ENCODE results near the gene ABO. TPM values are rescaled to one million over a fixed set of nuclear protein-coding genes. Genes with fewer than 3 reads are reported as not detected.
A peak's percentile ranks its signal among the peaks of the same experiment; 100 is the strongest.

Gene ABO
- total and polyA plus RNA-seq, 9 of the 15 experiments (the other 6 are each of a cell fraction or from before 2014, with no cell fraction given), result 5.0 to 21.9 (median 11.9) TPM

DNA sequence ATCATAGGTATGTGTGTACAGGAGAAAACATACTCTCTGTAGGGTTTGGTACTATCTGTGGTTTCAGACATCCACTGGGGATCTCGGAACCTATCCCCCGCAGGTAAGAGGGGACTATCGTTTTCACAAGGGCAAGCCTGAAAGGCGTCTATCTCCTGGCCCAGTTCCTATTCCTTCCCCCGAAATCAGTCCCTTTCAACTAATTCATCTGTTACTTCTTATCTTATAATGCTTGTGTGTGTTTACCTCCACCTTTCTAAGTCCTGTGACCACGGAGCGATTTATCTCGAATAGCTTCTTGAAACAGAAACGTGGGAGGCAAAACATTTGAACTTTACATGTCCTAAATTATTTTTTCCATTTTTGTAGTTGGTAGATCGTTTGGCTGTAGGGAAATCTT lies 11.4 kb downstream of the ABO start (continued):
- TF ChIP-seq, protein P1, sequence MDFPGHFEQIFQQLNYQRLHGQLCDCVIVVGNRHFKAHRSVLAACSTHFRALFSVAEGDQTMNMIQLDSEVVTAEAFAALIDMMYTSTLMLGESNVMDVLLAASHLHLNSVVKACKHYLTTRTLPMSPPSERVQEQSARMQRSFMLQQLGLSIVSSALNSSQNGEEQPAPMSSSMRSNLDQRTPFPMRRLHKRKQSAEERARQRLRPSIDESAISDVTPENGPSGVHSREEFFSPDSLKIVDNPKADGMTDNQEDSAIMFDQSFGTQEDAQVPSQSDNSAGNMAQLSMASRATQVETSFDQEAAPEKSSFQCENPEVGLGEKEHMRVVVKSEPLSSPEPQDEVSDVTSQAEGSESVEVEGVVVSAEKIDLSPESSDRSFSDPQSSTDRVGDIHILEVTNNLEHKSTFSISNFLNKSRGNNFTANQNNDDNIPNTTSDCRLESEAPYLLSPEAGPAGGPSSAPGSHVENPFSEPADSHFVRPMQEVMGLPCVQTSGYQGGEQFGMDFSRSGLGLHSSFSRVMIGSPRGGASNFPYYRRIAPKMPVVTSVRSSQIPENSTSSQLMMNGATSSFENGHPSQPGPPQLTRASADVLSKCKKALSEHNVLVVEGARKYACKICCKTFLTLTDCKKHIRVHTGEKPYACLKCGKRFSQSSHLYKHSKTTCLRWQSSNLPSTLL (IDR thresholded peaks at IDR 0.05), result no peak
- no peak for TF ChIP-seq GTF2E2 (tag; IDR thresholded peaks at IDR 0.05)
- no peak for TF ChIP-seq NFE2 (IDR thresholded peaks at IDR 0.05; ENCODE audit: low read depth)
- TF ChIP-seq, protein P2, sequence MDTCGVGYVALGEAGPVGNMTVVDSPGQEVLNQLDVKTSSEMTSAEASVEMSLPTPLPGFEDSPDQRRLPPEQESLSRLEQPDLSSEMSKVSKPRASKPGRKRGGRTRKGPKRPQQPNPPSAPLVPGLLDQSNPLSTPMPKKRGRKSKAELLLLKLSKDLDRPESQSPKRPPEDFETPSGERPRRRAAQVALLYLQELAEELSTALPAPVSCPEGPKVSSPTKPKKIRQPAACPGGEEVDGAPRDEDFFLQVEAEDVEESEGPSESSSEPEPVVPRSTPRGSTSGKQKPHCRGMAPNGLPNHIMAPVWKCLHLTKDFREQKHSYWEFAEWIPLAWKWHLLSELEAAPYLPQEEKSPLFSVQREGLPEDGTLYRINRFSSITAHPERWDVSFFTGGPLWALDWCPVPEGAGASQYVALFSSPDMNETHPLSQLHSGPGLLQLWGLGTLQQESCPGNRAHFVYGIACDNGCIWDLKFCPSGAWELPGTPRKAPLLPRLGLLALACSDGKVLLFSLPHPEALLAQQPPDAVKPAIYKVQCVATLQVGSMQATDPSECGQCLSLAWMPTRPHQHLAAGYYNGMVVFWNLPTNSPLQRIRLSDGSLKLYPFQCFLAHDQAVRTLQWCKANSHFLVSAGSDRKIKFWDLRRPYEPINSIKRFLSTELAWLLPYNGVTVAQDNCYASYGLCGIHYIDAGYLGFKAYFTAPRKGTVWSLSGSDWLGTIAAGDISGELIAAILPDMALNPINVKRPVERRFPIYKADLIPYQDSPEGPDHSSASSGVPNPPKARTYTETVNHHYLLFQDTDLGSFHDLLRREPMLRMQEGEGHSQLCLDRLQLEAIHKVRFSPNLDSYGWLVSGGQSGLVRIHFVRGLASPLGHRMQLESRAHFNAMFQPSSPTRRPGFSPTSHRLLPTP (IDR thresholded peaks at IDR 0.05; ENCODE audit: borderline replicate concordance, extremely low read depth, insufficient read length), result no peak
- TF ChIP-seq, protein P3, sequence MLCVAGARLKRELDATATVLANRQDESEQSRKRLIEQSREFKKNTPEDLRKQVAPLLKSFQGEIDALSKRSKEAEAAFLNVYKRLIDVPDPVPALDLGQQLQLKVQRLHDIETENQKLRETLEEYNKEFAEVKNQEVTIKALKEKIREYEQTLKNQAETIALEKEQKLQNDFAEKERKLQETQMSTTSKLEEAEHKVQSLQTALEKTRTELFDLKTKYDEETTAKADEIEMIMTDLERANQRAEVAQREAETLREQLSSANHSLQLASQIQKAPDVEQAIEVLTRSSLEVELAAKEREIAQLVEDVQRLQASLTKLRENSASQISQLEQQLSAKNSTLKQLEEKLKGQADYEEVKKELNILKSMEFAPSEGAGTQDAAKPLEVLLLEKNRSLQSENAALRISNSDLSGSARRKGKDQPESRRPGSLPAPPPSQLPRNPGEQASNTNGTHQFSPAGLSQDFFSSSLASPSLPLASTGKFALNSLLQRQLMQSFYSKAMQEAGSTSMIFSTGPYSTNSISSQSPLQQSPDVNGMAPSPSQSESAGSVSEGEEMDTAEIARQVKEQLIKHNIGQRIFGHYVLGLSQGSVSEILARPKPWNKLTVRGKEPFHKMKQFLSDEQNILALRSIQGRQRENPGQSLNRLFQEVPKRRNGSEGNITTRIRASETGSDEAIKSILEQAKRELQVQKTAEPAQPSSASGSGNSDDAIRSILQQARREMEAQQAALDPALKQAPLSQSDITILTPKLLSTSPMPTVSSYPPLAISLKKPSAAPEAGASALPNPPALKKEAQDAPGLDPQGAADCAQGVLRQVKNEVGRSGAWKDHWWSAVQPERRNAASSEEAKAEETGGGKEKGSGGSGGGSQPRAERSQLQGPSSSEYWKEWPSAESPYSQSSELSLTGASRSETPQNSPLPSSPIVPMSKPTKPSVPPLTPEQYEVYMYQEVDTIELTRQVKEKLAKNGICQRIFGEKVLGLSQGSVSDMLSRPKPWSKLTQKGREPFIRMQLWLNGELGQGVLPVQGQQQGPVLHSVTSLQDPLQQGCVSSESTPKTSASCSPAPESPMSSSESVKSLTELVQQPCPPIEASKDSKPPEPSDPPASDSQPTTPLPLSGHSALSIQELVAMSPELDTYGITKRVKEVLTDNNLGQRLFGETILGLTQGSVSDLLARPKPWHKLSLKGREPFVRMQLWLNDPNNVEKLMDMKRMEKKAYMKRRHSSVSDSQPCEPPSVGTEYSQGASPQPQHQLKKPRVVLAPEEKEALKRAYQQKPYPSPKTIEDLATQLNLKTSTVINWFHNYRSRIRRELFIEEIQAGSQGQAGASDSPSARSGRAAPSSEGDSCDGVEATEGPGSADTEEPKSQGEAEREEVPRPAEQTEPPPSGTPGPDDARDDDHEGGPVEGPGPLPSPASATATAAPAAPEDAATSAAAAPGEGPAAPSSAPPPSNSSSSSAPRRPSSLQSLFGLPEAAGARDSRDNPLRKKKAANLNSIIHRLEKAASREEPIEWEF (CRISPR knock-in tag; IDR thresholded peaks at IDR 0.05), result no peak
- TF ChIP-seq ZNF217 (CRISPR knock-in tag; IDR thresholded peaks at IDR 0.05), result no peak
- TF ChIP-seq ZNF133 (CRISPR knock-in tag; IDR thresholded peaks at IDR 0.05), result no peak
- no peak for TF ChIP-seq TAF7 (tag; IDR thresholded peaks at IDR 0.05)
- TF ChIP-seq ZC3H8 (IDR thresholded peaks at IDR 0.05), result no peak
- TF ChIP-seq ARHGAP35 (IDR thresholded peaks at IDR 0.05; ENCODE audit: partially characterized antibody), result no peak
- no peak for TF ChIP-seq HNRNPH1 (optimal IDR thresholded peaks at IDR 0.05; ENCODE audit: low read depth, low read length)
- TF ChIP-seq, protein P4, sequence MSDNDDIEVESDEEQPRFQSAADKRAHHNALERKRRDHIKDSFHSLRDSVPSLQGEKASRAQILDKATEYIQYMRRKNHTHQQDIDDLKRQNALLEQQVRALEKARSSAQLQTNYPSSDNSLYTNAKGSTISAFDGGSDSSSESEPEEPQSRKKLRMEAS (CRISPR knock-in tag; IDR thresholded peaks at IDR 0.05), result no peak
- peak; percentile 51; the same call in 1 of the 2 replicates for TF ChIP-seq SMARCA4 (IDR thresholded peaks at IDR 0.05)
- no peak for TF ChIP-seq ESRRB (CRISPR knock-in tag; IDR thresholded peaks at IDR 0.05; ENCODE audit: borderline replicate concordance)
- TF ChIP-seq ZNF124 (CRISPR knock-in tag; IDR thresholded peaks at IDR 0.05), result no peak
- 0 out of 4 replicates have a peak, but pooled peaks of 1 of the 2 experiments have one; percentile 21 for TF ChIP-seq TBL1XR1 (IDR thresholded peaks at IDR 0.05; ENCODE audit: low read length in 2 of 2)
- no peak; the same call in 1 of the 2 replicates for TF ChIP-seq RNF2 (IDR thresholded peaks at IDR 0.05)
- no peak for TF ChIP-seq EZH2 (IDR thresholded peaks at IDR 0.05; ENCODE audit: borderline replicate concordance, low read depth, low read length)
- TF ChIP-seq TRIM28 (IDR thresholded peaks at IDR 0.05), result no peak

All from K562 (cell line).